ENCODE data around the gene KCND2. TPM values are rescaled to one million over a fixed set of nuclear protein-coding genes. Genes with fewer than 3 reads are reported as not detected.

KCND2 gene
- total RNA-seq, 1 experiment from 2014 or later, result not detected

GRCh38 chr7:120675076-120675475 is 402.1 kb downstream of the KCND2 start:
- H3K4me1 ChIP-seq (ENCODE audit: control insufficient read depth, insufficient read depth, low read length), result no peaks in the 10 kb centered on the region
- H3K27me3 ChIP-seq (ENCODE audit: control insufficient read depth, insufficient read depth, low read length), result no peaks in the 10 kb centered on the region
- H3K27ac ChIP-seq (ENCODE audit: low read length), result no peak overlapping the region
- intact Hi-C loops (cut with micrococcal nuclease; ENCODE audit: unreplicated experiment), result no loop called here
- BruUV-seq (replicated peaks), result no TSS peak
- no peak for DNase-seq (ENCODE audit: low read depth, low spot score)
- ChIA-PET CTCF (no interaction called here), POLR2A (no interaction called here)
- H3K9me3 ChIP-seq (ENCODE audit: control insufficient read depth, insufficient read depth, low read depth, low read length), result no peaks in the 10 kb centered on the region
- TF ChIP-seq SIN3A (IDR thresholded peaks at IDR 0.05; ENCODE audit: borderline replicate concordance, insufficient read depth, low read depth, low read length), result no peak
- no peak for TF ChIP-seq TCF7L2 (IDR thresholded peaks at IDR 0.05; ENCODE audit: low read depth, low read length)
- TF ChIP-seq POLR2AphosphoS5 (IDR thresholded peaks at IDR 0.05; ENCODE audit: low read depth, low read length), result no peak
- no peak for TF ChIP-seq CTCF (IDR thresholded peaks at IDR 0.05)
- TF ChIP-seq REST (IDR thresholded peaks at IDR 0.05; ENCODE audit: insufficient read depth in 1 of 2, low read depth in 2 of 2, low read length in 1 of 2), result no peak
- in situ Hi-C loops (cut with HindIII; ENCODE audit: low pct_unique_long_range_greater_than_20kb, low sequenced_read_pairs), result no loop called here
- H3K36me3 ChIP-seq (ENCODE audit: control insufficient read depth, insufficient read depth, low read length), result no peaks in the 10 kb centered on the region
- no peak overlapping the region for H3K4me3 ChIP-seq (ENCODE audit: low read depth in 2 of 2, low read length in 2 of 2)
- no peak for ATAC-seq

DNA sequence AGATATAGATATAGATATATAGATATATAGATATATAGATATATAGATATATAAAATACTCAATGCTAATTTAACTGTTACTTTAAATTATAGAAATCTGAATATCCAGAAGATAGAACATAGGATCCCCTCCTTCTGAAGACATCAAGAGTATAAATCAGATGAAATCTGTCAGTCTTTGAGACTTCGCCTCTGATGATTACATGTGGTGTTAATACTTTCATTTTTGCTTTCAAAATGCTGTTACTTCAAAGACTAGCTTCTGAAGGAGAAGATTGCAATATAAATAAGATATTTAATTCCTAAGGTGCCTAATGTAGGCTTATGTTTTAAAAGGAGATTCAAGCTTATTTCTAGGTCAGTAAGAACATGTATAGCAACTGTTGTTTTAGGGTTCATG is 404.6 kb downstream of the KCND2 start:
- POLR2A ChIA-PET, result no interaction called here
- in situ Hi-C loops (cut with HindIII; ENCODE audit: low pct_unique_long_range_greater_than_20kb, low sequenced_read_pairs), result no loop called here
- H3K36me3 ChIP-seq (ENCODE audit: control insufficient read depth, insufficient read depth, low read length), result no peaks in the 10 kb centered on the region
- BruUV-seq (replicated peaks), result no TSS peak
- CTCF ChIA-PET, result no interaction called here
- no peaks in the 10 kb centered on the region for H3K27me3 ChIP-seq (ENCODE audit: control insufficient read depth, insufficient read depth, low read length)
- intact Hi-C loops (cut with micrococcal nuclease; ENCODE audit: unreplicated experiment), result no loop called here
- H3K27ac ChIP-seq (ENCODE audit: low read length), result no peak overlapping the region
- no peak for DNase-seq (ENCODE audit: low read depth, low spot score)
- no peak for ATAC-seq
- H3K4me1 ChIP-seq (ENCODE audit: control insufficient read depth, insufficient read depth, low read length), result no peaks in the 10 kb centered on the region
- no peak for TF ChIP-seq TCF7L2 (IDR thresholded peaks at IDR 0.05; ENCODE audit: low read depth, low read length)
- TF ChIP-seq CTCF (IDR thresholded peaks at IDR 0.05), result no peak
- TF ChIP-seq POLR2AphosphoS5 (IDR thresholded peaks at IDR 0.05; ENCODE audit: low read depth, low read length), result no peak
- no peak for TF ChIP-seq SIN3A (IDR thresholded peaks at IDR 0.05; ENCODE audit: borderline replicate concordance, insufficient read depth, low read depth, low read length)
- no peak for TF ChIP-seq REST (IDR thresholded peaks at IDR 0.05; ENCODE audit: insufficient read depth in 1 of 2, low read depth in 2 of 2, low read length in 1 of 2)
- no peak overlapping the region for H3K4me3 ChIP-seq (ENCODE audit: low read depth in 2 of 2, low read length in 2 of 2)
- H3K9me3 ChIP-seq (ENCODE audit: control insufficient read depth, insufficient read depth, low read depth, low read length), result no peaks in the 10 kb centered on the region

All from Panc1 (cell line).